HG03175 (cell line): ENCODE measurements around the gene CNTN2.

ENCODE experiments used
- ATAC-seq: cut with Tn5 transposase; IDR thresholded peaks from one replicate; pipeline ENCODE4 v1.9.1; 2021; ENCODE audit warnings: mild to moderate bottlenecking, moderate library complexity; ENCODE audit not compliant: unreplicated experiment

The CNTN2 gene

GRCh38 chr1:205042911-205043806 is at the start of gene CNTN2:
Gene CNTN2, plus strand, starts transcription at chr1:205043212. Its CDS starts 9,974 bp downstream, at chr1:205053186.
- ATAC-seq, result no peak

- no peak for ATAC-seq
Measured at GRCh38 chr1:204994086-204994862, 48.7 kb upstream of the CNTN2 start.

- ATAC-seq, result no peak
Measured at GRCh38 chr1:204996981-204997380, 46.0 kb upstream of the CNTN2 start.

GRCh38 chr1:204997591-204998355 is 45.2 kb upstream of the CNTN2 start:
- no peak for ATAC-seq

- ATAC-seq, result no peak
Measured at GRCh38 chr1:205001162-205001561, 41.9 kb upstream of the CNTN2 start.

GRCh38 chr1:205002705-205003104 is 40.3 kb upstream of the CNTN2 start:
- no peak for ATAC-seq

GRCh38 chr1:205003358-205004131 is 39.5 kb upstream of the CNTN2 start:
- no peak for ATAC-seq

GRCh38 chr1:205004351-205004750 is 38.7 kb upstream of the CNTN2 start:
- no peak for ATAC-seq

- ATAC-seq, result no peak
Measured at GRCh38 chr1:205008896-205009295, 34.1 kb upstream of the CNTN2 start.

- no peak for ATAC-seq
Measured at GRCh38 chr1:205009670-205010069, 33.3 kb upstream of the CNTN2 start.

GRCh38 chr1:205012391-205013140 is 30.4 kb upstream of the CNTN2 start:
- ATAC-seq, result no peak

GRCh38 chr1:205013683-205014367 is 29.2 kb upstream of the CNTN2 start:
- no peak for ATAC-seq

GRCh38 chr1:205014783-205015182 is 28.2 kb upstream of the CNTN2 start:
- no peak for ATAC-seq

GRCh38 chr1:205015241-205015640 is 27.8 kb upstream of the CNTN2 start:
- ATAC-seq, result no peak

GRCh38 chr1:205016075-205016474 is 26.9 kb upstream of the CNTN2 start:
- ATAC-seq, result no peak

GRCh38 chr1:205016584-205016983 is 26.4 kb upstream of the CNTN2 start:
- ATAC-seq, result no peak

GRCh38 chr1:205017001-205017400 is 26.0 kb upstream of the CNTN2 start:
- ATAC-seq, result no peak

- ATAC-seq, result no peak
Measured at GRCh38 chr1:205017766-205018165, 25.2 kb upstream of the CNTN2 start.

- no peak for ATAC-seq
Measured at GRCh38 chr1:205018381-205018780, 24.6 kb upstream of the CNTN2 start.
